PFSK-1 (cell line): ENCODE data around the gene KRTAP12-3.

Source experiments
- POLR2AphosphoS5 ChIP-seq: IDR thresholded peaks from 2 replicates; pipeline ENCODE4 v1.6.1; 2012; ENCODE audit warnings: low read depth, mild to moderate bottlenecking, control low read depth, low read length, moderate library complexity
- REST ChIP-seq, 2 experiments: IDR thresholded peaks; 2 replicates each; pipeline versions ENCODE4 v1.6.1 to v1.8.0; 2011 to 2012; ENCODE audit warnings: low read depth in 2 of 2, low read length in 2 of 2, control low read depth in 1 of 2, inconsistent platforms in 1 of 2, mild to moderate bottlenecking in 1 of 2, moderate library complexity in 1 of 2; ENCODE audit not compliant: insufficient read depth in 1 of 2

GRCh38 chr21:44657635-44658540 is at the start of gene KRTAP12-3:
- TF ChIP-seq REST (IDR thresholded peaks at IDR 0.05; ENCODE audit: insufficient read depth in 1 of 2, low read depth in 2 of 2, low read length in 2 of 2), result no peak
- no peak for TF ChIP-seq POLR2AphosphoS5
